OCI-M1 (cell line): Measurements from ENCODE around the gene POLG2.
"Not testable (repeated sequence)": the region's sequence is repeated elsewhere in the genome, so short reads cannot be mapped to it uniquely, and the experiment has no call there.

Experiments used
- DNase-seq: peaks from one replicate; lab custom pipeline; 2025; lab: John Stamatoyannopoulos, UW

The POLG2 gene

GRCh38 chr17:64439956-64440355 lies 56.9 kb downstream of the POLG2 start:
- DNase-seq, result no peak

- not testable (repeated sequence) for DNase-seq
Measured at GRCh38 chr17:64439521-64439920, 57.3 kb downstream of the POLG2 start.

GRCh38 chr17:64437944-64438525 lies 58.8 kb downstream of the POLG2 start:
- DNase-seq, result no peak

GRCh38 chr17:64431534-64431933 lies 65.3 kb downstream of the POLG2 start:
- no peak for DNase-seq

GRCh38 chr17:64430036-64430435 lies 66.8 kb downstream of the POLG2 start:
- DNase-seq, result not testable (repeated sequence)

GRCh38 chr17:64428406-64428805 lies 68.4 kb downstream of the POLG2 start:
- no peak for DNase-seq
